Right ventricle myocardium superior (tissue), 1 donor: ENCODE measurements around the gene IQCM. TPM values are rescaled to one million over a fixed set of nuclear protein-coding genes. Genes with fewer than 3 reads are reported as not detected.

Experiments used
- ATAC-seq: fragments of 200-7000 bp; cut with Tn5 transposase; one replicate; pipeline ENCODE4 v1.9.1; 2020; ENCODE audit warnings: mild to moderate bottlenecking; ENCODE audit not compliant: poor library complexity
- DNase-seq: peaks from one replicate; pipeline ENCODE4 v3.0.0-alpha.2; 2020
- intact Hi-C: fragments of 100-400 bp; cut with DNase I; formaldehyde crosslinking; loops from one replicate; pipeline ENCODE4 v1.11.2; 2022
- total RNA-seq: library from RNA; stranded (reverse); fragmentation: NEBNext Ultra II Directional; extraction: Animal tissue kit (Norgen Biotek cat#: 25700); gene quantifications from one replicate; pipeline ENCODE4 v1.2.1, GENCODE V29; 2021
- donor health status: DM: no; HTN: yes; CAD: no; lungs with severe emphysema.

IQCM gene
- total RNA-seq, 1 donor from 2014 or later: not detected

DNA sequence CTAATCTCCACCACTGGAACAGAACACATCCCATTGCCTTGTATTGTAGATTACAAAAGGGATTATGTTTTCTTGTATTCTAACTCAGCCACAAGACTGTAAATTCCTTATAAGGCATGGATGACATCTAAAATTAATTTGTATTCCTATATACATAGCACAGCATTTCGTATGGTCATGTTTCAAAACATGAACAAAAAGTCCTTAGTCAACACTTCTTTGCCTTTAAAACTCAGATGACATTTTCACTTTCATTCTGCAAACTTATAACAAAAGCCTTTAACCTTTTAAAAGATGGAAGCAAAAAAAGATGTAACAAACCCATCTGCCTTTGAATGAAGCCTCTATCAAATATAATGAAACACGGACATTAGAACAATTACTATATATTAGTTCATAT lies 181.3 kb downstream of the IQCM start:
- ATAC-seq (no peak), DNase-seq (no peak)
- intact Hi-C loops: no loop called here

DNA sequence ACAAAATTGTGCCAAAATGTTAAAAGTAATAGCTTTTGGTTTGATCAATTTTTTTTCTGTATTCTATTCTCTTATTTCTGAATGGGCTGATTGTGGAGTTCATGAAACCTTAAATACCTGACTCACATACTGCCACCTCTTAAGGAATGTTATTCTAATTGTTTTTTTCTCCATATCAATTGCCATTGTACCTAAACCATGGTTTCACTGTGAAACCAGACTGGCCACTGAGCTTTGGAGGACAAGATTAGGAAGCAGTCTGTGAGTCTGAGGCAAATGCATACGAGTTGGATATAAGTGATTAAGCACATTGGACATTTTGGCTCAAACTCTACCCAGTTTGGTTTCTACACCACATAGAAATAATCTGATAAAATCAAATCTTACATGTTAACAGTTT lies 184.0 kb downstream of the IQCM start:
- intact Hi-C loops: no loop called here
- ATAC-seq: no peak

DNA sequence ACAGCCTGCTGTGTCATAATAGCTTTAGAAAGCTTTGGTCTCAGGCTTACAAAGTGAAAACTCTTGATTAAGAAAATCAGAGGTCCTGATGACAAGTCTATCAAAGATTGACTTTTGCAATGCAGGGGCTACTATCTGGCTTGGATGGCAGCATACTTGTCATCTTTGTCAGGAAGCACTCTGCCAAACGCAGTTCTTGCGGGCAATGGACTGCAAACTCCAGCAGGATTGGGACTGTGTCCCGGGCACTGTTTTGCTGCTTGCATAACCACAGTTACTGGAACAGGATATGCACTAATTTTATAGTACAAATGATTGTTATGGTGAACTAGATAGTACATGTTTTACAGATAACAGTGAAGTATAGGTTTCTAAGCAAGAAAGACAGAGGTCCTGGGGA lies 185.6 kb downstream of the IQCM start:
- ATAC-seq (no peak), DNase-seq (no peak)
- intact Hi-C loops: no loop called here

More for the DNA sequence above, 184.0 kb downstream of the IQCM start:
- no peak for DNase-seq

DNA sequence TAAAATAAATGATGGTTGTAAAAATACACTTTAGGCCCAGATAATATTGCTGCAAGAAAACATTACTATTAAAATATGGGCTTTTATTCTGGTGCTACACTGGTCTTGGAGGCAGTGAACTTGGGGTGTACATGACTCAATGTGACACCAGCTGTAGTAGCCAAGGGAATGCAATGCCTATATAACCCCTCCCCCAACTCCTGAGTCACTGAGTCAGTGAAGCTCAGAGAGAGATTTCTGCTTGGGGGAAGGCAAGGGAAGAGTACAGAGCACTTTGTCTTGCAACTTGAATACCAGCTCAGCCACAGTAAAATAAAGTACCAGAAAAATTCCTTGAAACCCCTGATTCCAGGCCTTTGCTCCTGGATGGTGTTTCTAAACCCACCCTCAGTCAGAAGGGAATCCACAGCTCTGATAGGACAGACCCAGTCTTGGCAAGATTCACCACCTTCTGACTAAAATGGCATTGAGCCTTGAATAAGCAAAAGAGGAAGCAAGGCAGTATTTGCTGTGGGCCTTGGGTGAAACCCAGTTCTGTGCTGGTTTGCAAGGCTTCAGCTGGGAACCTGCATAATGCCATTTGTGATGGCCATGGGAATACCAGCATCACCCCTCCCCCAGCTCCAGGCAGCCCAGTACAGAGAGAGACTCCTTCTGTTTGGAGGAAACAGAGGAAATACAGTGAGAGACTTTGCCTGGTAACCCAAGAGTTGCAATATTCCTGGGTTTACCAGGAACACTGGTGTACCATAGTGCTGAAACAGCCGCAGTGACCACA lies 209.9 kb downstream of the IQCM start:
- no peak for ATAC-seq

DNA sequence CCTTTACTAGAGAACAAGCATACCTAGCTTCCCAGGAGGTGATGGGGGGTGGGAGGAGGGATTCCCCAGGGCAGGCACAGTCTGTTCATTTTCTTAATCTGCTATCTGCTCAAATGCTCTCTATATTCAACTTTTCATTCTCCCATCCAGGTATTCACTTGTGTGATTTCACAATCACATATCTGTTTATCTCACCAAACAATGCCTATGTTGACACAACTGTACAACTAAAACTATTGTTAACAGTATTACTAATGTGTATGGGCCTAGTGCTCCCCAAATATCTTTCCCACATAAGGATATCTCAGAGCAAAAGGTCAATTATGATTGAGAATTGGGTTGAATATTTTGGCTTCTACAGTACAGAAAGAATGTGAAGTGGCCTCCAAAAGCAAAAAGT lies 210.8 kb downstream of the IQCM start:
- no peak for DNase-seq
- ATAC-seq: no peak
- intact Hi-C loops: no loop called here

More for the DNA sequence above, 209.9 kb downstream of the IQCM start:
- intact Hi-C loops: no loop called here
- no peak for DNase-seq

DNA sequence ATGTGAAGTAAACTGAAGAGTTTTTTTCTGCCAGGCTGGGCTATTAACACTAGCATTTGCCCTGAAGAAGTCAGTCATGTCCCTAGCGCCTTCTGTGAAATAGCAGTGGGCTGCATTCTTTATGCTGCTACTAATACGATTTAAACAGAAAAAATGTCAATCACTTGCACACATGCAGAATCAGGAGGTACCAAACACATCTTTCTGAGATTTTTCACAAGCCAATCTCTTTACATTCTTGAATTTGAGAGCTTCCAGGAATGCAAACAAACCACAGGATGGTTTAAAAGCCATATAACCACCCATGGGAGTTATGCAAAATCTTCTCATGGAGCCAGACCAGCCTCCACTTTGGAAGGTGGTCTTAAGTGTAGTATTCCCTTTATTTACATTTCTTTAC lies 220.1 kb downstream of the IQCM start:
- intact Hi-C loops: no loop called here
- DNase-seq: no peak
- no peak for ATAC-seq

DNA sequence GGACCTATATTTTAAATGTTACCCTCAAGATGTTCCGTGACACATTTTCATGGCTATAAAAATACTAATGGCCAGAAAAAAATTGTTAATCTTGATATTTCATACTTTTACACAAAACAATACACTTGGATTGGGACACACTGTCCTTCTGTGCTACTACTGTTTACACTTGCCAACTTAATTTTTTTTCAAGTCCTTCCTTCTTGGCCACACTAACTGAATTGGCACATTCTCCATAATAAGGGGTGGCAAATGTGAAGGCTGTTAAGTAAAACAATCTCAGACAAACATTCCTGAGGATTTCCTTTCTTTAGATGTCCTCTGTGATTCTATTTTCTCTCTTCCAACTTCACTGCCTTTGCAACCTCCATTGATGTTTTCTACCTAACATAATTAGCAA lies 225.8 kb downstream of the IQCM start:
- ATAC-seq: no peak
- no peak for DNase-seq
- intact Hi-C loops: no loop called here

DNA sequence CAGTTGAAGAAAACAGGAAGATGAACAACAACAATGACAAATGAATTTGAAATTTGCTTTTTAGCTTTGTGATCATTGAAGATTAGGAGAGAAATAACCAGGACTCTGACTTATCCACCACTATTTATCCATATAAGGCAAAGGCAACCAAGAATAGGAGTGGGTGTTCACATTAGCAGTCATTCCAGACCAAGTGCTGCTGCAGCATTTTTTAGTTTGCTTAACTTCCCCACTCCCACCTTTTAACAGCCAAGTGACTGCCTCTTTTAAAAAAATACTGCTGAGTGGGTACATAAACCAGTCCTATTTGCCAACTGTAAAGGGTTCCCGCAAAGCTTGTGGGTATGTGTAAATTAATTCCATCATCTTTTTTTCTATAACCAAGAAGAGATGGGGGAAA lies 230.9 kb downstream of the IQCM start:
- intact Hi-C loops: no loop called here
- ATAC-seq (no peak), DNase-seq (no peak)

DNA sequence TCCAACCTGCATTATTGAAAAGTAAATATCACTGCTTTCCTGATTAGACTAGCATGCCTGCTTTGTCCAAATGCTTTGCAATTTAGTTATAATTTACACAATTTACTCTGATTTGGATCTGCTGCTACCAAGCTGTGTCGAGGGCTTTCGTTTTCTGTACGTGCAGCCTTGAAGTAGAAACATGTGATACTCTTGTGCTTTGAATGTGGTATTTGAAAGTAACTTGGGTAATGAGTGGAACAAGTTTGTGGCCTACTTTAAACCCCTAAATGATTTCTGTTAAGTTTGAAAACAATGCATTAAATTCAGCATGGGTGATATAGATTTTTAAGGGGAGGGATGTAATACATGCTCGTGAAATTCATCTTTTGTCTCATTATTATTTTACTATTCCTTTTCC lies 240.7 kb downstream of the IQCM start:
- intact Hi-C loops: no loop called here
- DNase-seq (no peak), ATAC-seq (no peak)

DNA sequence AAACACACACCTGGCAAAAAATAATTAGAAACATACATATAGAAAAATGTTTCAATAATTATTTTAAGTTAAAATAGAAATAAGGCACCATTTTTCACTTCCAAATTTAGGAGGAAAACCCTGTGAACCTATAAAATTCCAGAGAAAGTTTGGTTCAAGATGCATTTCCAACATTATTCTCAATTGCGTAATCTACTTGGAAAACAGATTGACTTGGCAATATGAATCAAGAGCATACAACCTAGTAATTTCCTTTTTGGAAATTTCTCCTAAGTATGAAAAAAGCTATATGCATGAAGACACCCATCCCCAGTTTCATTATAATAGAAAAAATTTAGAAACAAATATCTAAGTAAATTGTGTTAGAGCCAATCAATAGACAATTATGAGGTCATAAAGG lies 242.9 kb downstream of the IQCM start:
- DNase-seq (no peak), ATAC-seq (no peak)
- intact Hi-C loops: no loop called here

DNA sequence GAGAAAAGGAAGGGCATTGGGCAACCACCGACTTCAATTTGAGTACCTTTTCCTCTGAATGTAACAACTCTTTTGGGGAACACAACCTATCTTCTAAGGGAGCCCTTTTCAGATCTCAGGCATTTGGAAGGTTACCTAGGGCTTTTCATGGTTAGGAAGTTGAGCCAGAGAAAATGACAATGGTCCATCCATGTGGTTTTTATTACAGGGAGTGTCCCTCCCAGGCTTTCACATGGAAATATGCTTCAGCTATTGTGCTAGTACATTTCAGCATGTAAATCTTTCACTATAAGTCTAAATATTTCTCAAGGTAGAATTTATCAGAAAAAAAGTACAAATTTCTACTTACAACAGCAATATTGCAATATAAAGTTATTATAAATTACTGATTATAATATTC lies 259.8 kb downstream of the IQCM start:
- DNase-seq (no peak), ATAC-seq (no peak)
- intact Hi-C loops: no loop called here

DNA sequence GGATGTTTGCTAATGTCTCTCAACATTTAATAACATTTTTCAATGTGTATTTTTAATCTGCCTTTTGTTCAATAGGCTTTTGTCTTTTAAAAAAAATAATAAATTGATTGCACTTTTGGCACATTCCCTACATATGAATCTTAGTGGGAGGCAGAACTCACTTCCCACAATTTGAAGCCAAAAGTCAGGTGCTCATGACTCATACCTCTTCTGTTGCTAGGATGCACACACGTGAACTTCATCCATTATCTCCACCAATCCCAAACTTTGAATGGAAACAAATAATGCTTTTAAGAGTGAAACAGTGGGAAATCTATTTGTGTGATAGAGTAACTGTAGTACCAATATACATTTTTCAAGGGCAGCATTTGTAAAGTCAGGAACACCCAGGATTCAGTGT lies 260.5 kb downstream of the IQCM start:
- intact Hi-C loops: no loop called here
- ATAC-seq (no peak), DNase-seq (no peak)

DNA sequence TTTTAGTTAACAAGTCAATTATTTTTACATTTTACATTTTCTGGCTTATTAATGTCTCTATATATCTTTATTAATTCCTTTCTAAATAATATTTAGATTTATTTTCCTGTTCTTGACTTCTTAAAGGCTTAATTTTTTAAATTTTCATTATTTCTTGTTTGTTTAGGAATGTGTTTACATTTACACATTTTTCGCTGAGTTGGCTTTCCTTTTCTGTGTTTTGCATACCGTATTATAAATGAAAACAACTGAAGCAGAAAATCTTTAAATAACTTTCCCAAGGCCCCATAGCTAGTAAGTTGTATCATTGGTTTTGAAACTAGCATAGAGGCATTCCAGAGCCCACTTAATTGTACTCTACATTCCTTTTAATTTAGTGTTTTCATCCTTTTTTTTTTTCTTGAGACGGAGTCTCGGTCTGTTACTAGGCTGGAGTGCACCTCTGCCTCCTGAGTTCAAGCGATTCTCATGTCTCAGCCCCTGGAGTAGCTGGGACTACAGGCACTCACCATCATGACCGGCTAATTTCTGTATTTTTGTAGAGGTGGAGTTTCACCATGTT lies 261.6 kb downstream of the IQCM start:
- intact Hi-C loops: no loop called here
- no peak for ATAC-seq

DNA sequence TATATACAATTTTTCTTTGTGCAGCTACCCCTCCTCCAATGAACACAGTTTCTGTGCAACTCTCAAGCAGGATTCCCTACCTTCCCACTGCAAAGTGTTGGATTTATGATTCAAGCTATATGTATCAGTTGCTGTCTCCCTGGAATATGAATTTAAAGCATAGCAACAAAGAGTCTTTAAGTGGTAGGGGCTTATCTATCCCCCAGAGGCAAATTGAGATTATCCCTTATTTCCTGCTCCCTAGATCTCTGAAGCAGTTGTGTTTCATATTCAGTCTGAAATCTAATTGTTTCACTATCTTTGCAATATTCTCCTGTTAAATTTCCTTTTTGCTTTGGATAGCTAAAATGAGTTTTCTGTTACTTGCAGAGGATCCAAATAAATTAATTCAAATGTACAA lies 263.0 kb downstream of the IQCM start:
- intact Hi-C loops: no loop called here
- ATAC-seq (no peak), DNase-seq (no peak)

More for the DNA sequence above, 261.6 kb downstream of the IQCM start:
- DNase-seq: no peak

DNA sequence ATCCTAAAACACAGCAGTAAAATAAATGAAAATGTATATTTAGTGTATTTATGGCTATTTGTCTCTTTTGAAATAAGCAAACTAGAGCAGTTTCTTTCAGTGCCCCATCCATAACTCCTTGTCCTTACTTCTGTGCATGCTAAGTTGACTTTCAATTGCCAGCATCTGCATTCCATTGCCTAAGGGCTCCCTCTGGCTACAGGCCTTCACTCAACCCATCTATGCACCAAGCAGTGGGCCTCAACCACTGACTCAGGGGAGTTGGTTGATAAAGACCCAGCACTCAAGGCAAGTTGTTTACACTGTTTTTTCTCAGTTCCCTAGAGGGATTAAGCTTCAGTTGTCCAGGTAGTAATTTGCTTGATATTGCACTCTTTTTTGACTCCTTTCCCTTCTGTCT lies 265.7 kb downstream of the IQCM start:
- DNase-seq (no peak), ATAC-seq (peak; percentile 65)
- intact Hi-C loops: no loop called here

DNA sequence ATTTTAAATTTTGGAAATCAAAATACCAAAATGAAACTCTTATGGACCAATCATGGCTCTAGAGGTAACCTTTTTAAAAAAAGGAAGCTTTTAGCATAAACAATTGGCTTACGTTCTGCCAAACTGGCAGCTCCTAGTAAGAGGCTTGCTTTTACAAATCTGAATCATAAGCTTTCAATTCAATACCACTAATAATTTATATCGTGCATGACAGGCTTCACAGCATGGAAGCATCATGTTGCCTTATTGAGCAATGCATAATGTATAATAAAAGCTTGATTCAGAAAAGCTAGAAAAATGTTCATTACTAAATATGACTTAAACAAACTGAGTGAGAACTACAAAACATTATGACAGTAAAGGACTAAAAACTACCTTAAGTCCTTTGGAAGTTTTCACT lies 280.9 kb downstream of the IQCM start:
- DNase-seq (no peak), ATAC-seq (no peak)
- intact Hi-C loops: no loop called here

DNA sequence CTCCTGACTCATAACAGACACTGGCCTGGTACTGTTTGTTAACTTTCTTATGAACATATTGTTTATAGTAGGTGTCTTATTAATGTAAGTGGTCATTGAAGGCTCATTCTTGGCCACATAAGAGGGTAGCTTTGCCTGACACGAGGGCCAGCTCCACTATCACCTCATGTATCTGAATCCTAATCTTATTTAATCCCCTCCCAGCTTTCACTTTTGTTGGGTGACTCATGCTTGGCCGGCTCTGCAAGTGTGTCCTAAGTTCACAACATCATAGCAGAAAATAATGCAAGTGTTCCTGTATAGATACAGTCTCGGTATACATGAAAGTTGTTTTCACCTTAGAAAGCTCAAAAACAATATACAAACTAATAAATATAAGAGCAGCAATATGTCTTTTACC lies 283.8 kb downstream of the IQCM start:
- intact Hi-C loops: no loop called here
- ATAC-seq: no peak
- DNase-seq: no peak

DNA sequence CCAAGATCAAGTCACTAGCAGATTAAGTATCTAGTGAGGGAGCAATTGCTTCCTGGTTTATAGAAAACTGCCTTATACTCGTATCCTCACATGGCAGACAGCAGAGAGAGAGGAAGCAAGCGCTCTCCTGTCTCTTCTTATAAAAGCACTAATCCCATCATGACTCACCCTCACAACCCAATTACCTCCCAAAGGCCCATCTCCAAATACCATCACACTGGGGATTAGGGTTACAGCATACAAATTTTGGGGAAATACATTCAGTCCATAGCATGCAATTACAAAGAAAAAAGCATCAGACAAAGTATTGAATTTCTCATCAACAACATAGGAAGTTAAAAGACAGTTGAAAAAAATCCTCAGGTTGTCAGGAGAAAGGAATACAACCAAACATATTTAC lies 292.6 kb downstream of the IQCM start:
- DNase-seq: no peak
- intact Hi-C loops: no loop called here
- no peak for ATAC-seq

DNA sequence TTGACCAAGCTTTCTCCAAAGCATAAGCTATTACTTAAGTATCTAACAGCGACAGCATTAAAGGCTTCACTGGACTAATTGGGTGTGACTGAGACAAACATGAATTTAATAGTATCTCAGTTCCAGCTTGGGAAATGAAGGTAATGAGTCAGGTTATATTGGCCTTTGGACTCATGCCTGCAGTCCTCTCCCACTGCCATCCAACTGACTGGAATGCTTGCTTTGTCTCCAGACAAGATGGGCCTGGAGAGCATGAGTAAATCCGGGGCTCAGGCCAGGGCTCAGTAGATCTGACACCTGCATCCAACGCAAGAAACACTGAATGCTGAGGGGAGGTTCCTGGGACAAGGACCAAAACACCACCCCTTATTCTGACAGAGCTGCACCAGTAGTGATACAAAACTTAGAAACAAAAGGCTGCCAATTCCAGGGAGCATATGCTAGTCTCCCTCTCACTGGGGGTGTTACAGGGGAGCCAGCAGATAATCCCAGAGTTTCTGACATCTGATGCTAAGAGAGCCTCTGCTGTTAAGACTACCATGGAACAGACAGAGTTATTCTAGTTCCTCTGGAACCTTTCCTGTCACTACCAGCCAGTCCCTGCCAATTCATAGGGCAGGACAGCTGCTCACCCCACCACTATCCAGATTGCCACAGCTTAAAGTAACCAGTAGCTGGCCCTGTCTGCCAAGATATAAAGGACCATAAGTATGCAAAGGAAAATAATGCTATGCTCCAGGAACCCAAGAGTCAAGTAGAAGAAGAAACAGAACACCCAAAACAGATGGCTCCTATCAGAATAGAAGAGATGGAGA lies 293.8 kb downstream of the IQCM start:
- ATAC-seq: peak; percentile 75
- intact Hi-C loops: no loop called here
- DNase-seq: no peak

DNA sequence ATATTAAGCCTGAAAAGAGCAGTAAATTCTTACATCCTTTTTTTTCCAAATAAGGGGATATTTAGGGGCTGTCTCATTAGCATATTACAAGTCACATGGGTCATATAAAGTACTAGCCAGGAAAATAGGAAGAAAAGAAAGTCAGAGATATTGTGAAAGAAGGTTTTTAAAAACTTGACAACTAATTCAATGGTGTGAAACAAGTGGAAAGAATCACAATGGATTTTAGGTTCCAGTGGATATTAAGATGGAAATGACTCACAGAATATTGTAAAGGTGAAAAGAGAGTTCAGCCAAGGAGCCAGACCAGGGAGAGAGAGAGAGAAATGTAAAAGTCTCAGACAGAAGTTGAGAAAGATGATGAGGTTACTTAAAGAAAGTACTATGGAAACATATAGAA lies 297.2 kb downstream of the IQCM start:
- no peak for ATAC-seq

More for the DNA sequence above, 297.2 kb downstream of the IQCM start:
- intact Hi-C loops: no loop called here
- no peak for DNase-seq
